ENCODE data around the gene FEZ2. TPM values are rescaled to one million over a fixed set of nuclear protein-coding genes. Genes with fewer than 3 reads are reported as not detected.
A peak's percentile ranks its signal among the peaks of the same experiment; 100 is the strongest.

FEZ2 gene
- total RNA-seq, 2 donors from 2014 or later, result 34.3 to 50.0 TPM

DNA sequence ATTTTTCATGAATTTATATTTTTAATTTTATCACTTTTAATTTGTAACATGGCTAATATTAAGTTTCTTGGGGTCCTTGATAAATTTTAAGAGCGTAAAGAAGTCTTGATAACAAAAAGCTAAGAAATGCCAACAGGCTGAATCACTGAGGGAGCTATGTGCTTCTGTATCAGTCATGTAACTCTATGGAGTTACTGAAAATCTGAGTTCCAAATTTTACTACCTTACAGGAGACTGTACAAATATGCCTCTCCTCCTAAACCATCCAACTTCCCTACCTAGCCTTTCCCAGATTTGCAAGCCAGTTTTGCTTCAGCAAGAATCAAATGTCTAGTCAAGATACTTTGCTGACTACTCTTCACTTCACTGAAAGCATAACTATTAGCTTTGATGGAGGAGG, 35.7 kb downstream of the FEZ2 start:
- Histone ChIP-seq H3K9ac (ENCODE audit: low read depth in 2 of 2, low read length in 2 of 2) (no peak overlapping the region), H3K4me1 (peaks cover 4% of the 10 kb centered on the region), H3K27me3 (no peaks in the 10 kb centered on the region), H3K9me3 (no peaks in the 10 kb centered on the region), H3K36me3 (no peaks in the 10 kb centered on the region), H3K27ac (peak overlapping the region; percentile 60), H3K4me3 (no peak overlapping the region)
- TF ChIP-seq, protein P1, sequence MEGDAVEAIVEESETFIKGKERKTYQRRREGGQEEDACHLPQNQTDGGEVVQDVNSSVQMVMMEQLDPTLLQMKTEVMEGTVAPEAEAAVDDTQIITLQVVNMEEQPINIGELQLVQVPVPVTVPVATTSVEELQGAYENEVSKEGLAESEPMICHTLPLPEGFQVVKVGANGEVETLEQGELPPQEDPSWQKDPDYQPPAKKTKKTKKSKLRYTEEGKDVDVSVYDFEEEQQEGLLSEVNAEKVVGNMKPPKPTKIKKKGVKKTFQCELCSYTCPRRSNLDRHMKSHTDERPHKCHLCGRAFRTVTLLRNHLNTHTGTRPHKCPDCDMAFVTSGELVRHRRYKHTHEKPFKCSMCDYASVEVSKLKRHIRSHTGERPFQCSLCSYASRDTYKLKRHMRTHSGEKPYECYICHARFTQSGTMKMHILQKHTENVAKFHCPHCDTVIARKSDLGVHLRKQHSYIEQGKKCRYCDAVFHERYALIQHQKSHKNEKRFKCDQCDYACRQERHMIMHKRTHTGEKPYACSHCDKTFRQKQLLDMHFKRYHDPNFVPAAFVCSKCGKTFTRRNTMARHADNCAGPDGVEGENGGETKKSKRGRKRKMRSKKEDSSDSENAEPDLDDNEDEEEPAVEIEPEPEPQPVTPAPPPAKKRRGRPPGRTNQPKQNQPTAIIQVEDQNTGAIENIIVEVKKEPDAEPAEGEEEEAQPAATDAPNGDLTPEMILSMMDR (IDR thresholded peaks at IDR 0.05), result no peak
- DNase-seq, result no peak
- intact Hi-C loops (cut with DNase I), result no loop called here

- DNase-seq, result peak; percentile 61
- H3K9me3 ChIP-seq, result no peaks in the 10 kb centered on the region
- H3K27me3 ChIP-seq, result no peaks in the 10 kb centered on the region
- TF ChIP-seq, protein P1 (IDR thresholded peaks at IDR 0.05), result no peak
- intact Hi-C loops (cut with DNase I), result no loop called here
- H3K4me1 ChIP-seq, result peaks cover 4% of the 10 kb centered on the region
- H3K36me3 ChIP-seq, result no peaks in the 10 kb centered on the region
- peak overlapping the region; percentile 60 for H3K27ac ChIP-seq
- no peak overlapping the region for H3K9ac ChIP-seq (ENCODE audit: low read depth in 2 of 2, low read length in 2 of 2)
- H3K4me3 ChIP-seq, result no peak overlapping the region
Observed at GRCh38 chr2:36561237-36561944, 36.6 kb downstream of the FEZ2 start.

- H3K27ac ChIP-seq, result peak overlapping the region; percentile 54
- peaks cover 4% of the 10 kb centered on the region for H3K4me1 ChIP-seq
- DNase-seq, result no peak
- H3K9ac ChIP-seq (ENCODE audit: low read depth in 2 of 2, low read length in 2 of 2), result no peak overlapping the region
- no peak overlapping the region for H3K4me3 ChIP-seq
- TF ChIP-seq, protein P1 (IDR thresholded peaks at IDR 0.05), result no peak
- H3K27me3 ChIP-seq, result no peaks in the 10 kb centered on the region
- intact Hi-C loops (cut with DNase I), result no loop called here
- H3K36me3 ChIP-seq, result no peaks in the 10 kb centered on the region
- no peaks in the 10 kb centered on the region for H3K9me3 ChIP-seq
Observed at GRCh38 chr2:36560726-36561125, 37.2 kb downstream of the FEZ2 start.

GRCh38 chr2:36559221-36559942, 38.6 kb downstream of the FEZ2 start:
- Histone ChIP-seq H3K4me1 (peaks cover 4% of the 10 kb centered on the region), H3K9me3 (no peaks in the 10 kb centered on the region), H3K9ac (ENCODE audit: low read depth in 2 of 2, low read length in 2 of 2) (no peak overlapping the region), H3K27me3 (no peaks in the 10 kb centered on the region), H3K36me3 (no peaks in the 10 kb centered on the region), H3K4me3 (no peak overlapping the region), H3K27ac (no peak overlapping the region)
- DNase-seq, result no peak
- TF ChIP-seq, protein P1 (IDR thresholded peaks at IDR 0.05), result no peak
- intact Hi-C loops (cut with DNase I), result no loop called here

DNA sequence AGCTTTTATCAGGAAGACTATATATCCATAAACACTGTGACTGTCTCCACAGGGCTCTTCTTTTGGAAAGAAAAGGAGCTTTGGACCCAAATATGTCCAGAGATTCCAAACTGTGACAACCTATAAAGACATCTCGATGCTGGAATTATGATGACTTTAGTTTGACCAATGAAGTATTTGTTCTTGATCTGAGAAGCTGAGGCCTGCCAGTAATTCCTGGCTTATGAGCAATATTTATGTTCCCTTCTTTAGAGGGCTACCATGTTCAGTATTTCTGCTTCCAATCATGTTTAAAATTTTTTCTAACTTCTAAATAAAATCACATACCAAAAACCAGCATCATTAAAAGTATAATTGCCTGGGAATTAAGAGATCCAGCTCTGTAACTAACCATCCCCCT, 41.1 kb downstream of the FEZ2 start:
- Histone ChIP-seq H3K36me3 (no peaks in the 10 kb centered on the region), H3K27ac (no peak overlapping the region)

More for the DNA sequence above, 41.1 kb downstream of the FEZ2 start:
- Histone ChIP-seq H3K9ac (ENCODE audit: low read depth in 2 of 2, low read length in 2 of 2) (no peak overlapping the region), H3K4me1 (peaks cover under 1% of the 10 kb centered on the region), H3K9me3 (no peaks in the 10 kb centered on the region), H3K27me3 (no peaks in the 10 kb centered on the region), H3K4me3 (no peak overlapping the region)
- no peak for DNase-seq
- TF ChIP-seq, protein P1 (IDR thresholded peaks at IDR 0.05), result no peak
- intact Hi-C loops (cut with DNase I), result no loop called here
